IMR-90 (cell line): ENCODE measurements around the gene TOR1AIP2. TPM values are rescaled to one million over a fixed set of nuclear protein-coding genes. Genes with fewer than 3 reads are reported as not detected.

Experiments
- ATAC-seq: fragments of 200-7000 bp; cut with Tn5 transposase; 2 replicates; pipeline ENCODE4 v1.9.1; 2020; ENCODE audit warnings: low read depth, mild to moderate bottlenecking, moderate library complexity
- BruUV-seq: library from RNA; stranded (reverse); fragments of 400-500 nt; replicated peaks from 2 replicates; lab custom pipeline; 2021; lab: Mats Ljungman, UMichigan
- CTCF ChIA-PET: fragments of 300-600 bp; formaldehyde crosslinking; extraction: SDS; loops from one replicate; lab custom pipeline; 2021; ENCODE audit warnings: antibody characterized with exemption; lab: Yijun Ruan, JAX
- POLR2A ChIA-PET: fragments of 300-600 bp; sonication (Branson Sonifier 250); formaldehyde crosslinking; loops from one replicate; lab custom pipeline; 2022; ENCODE audit warnings: antibody characterized with exemption; ENCODE audit not compliant: unreplicated experiment; lab: Charles Lee
- DNase-seq: peaks from one replicate; pipeline ENCODE4 v3.0.0; 2013
- H2AFZ ChIP-seq: replicated peaks from 2 replicates; pipeline ENCODE3; 2013; ENCODE audit warnings: low read length, mild to moderate bottlenecking; ENCODE audit not compliant: poor library complexity
- H2AK5ac ChIP-seq: 2 replicates; pipeline ENCODE4 v1.6.1; 2013; ENCODE audit warnings: low read depth, low read length, inconsistent platforms
- H2AK9ac ChIP-seq: replicated peaks from 2 replicates; pipeline ENCODE3; 2013; ENCODE audit warnings: mild to moderate bottlenecking, low read depth, low read length, moderate library complexity; ENCODE audit not compliant: poor library complexity
- H2BK120ac ChIP-seq: 2 replicates; pipeline ENCODE4 v1.6.1; 2013; ENCODE audit warnings: low read depth, low read length, inconsistent platforms
- H2BK15ac ChIP-seq: 3 replicates; pipeline ENCODE4 v1.6.1; 2013; ENCODE audit warnings: low read depth, low read length, inconsistent platforms
- H2BK20ac ChIP-seq: 2 replicates; pipeline ENCODE4 v1.6.1; 2013; ENCODE audit warnings: low read depth, mild to moderate bottlenecking, inconsistent platforms, low read length, moderate library complexity
- H2BK5ac ChIP-seq: 2 replicates; pipeline ENCODE4 v1.6.1; 2013; ENCODE audit warnings: mild to moderate bottlenecking, low read depth, low read length, inconsistent platforms; ENCODE audit not compliant: poor library complexity, severe bottlenecking
- H3K14ac ChIP-seq: replicated peaks from 2 replicates; pipeline ENCODE4 v1.6.1; 2013; ENCODE audit warnings: low read depth, low read length, inconsistent platforms
- H3K18ac ChIP-seq: 2 replicates; pipeline ENCODE4 v1.6.1; 2013; ENCODE audit warnings: low read depth, low read length, control low read depth
- H3K23ac ChIP-seq: 2 replicates; pipeline ENCODE4 v1.6.1; 2013; ENCODE audit warnings: low read depth, low read length, inconsistent platforms
- H3K27ac ChIP-seq: 2 replicates; pipeline ENCODE4 v1.5.1; 2013; ENCODE audit warnings: mild to moderate bottlenecking, control low read depth, low read length; ENCODE audit not compliant: insufficient read depth
- H3K27me3 ChIP-seq: 2 replicates; pipeline ENCODE4 v1.6.1; 2013; ENCODE audit warnings: low read length; ENCODE audit not compliant: control insufficient read depth, insufficient read depth
- H3K36me3 ChIP-seq: 2 replicates; pipeline ENCODE4 v1.6.1; 2013; ENCODE audit warnings: low read length, mixed read lengths; ENCODE audit not compliant: control insufficient read depth, insufficient read depth
- H3K4ac ChIP-seq: 2 replicates; pipeline ENCODE4 v1.6.1; 2013; ENCODE audit warnings: low read depth, low read length, inconsistent platforms
- H3K4me1 ChIP-seq: 2 replicates; pipeline ENCODE4 v1.6.1; 2013; ENCODE audit warnings: low read length, mixed read lengths; ENCODE audit not compliant: control insufficient read depth, insufficient read depth
- H3K4me2 ChIP-seq: 2 replicates; pipeline ENCODE4 v1.6.1; 2013; ENCODE audit warnings: low read depth, mild to moderate bottlenecking, control low read depth, low read length, moderate library complexity
- H3K4me3 ChIP-seq: 2 replicates; pipeline ENCODE4 v1.5.1; 2013; ENCODE audit warnings: low read depth, mild to moderate bottlenecking, control low read depth, low read length, moderate library complexity; ENCODE audit not compliant: insufficient read depth
- H3K56ac ChIP-seq: 2 replicates; pipeline ENCODE4 v1.6.1; 2013; ENCODE audit warnings: low read length, inconsistent platforms; ENCODE audit not compliant: insufficient read depth; ENCODE audit errors: extremely low read depth
- H3K79me1 ChIP-seq, 2 experiments: 2 replicates each; pipeline ENCODE4 v1.6.1; 2013; ENCODE audit warnings: low read length in 2 of 2, inconsistent platforms in 1 of 2, low read depth in 1 of 2
- H3K9ac ChIP-seq: 2 replicates; pipeline ENCODE4 v1.6.1; 2013; ENCODE audit warnings: low read depth, low read length, control low read depth
- H3K9me1 ChIP-seq: 2 replicates; pipeline ENCODE4 v1.6.1; 2013; ENCODE audit warnings: low read length, inconsistent platforms; ENCODE audit not compliant: insufficient read depth
- H3K9me3 ChIP-seq: 2 replicates; pipeline ENCODE4 v1.6.1; 2013; ENCODE audit warnings: low read length; ENCODE audit not compliant: control insufficient read depth, insufficient read depth
- H4K20me1 ChIP-seq: 2 replicates; pipeline ENCODE4 v1.6.1; 2013; ENCODE audit warnings: low read length, inconsistent platforms; ENCODE audit not compliant: insufficient read depth
- H4K5ac ChIP-seq: 2 replicates; pipeline ENCODE4 v1.6.1; 2013; ENCODE audit warnings: mild to moderate bottlenecking, low read depth, low read length, control low read depth
- H4K8ac ChIP-seq, 2 experiments: 2 replicates each; pipeline ENCODE4 v1.6.1; 2013; ENCODE audit warnings: low read depth in 2 of 2, low read length in 2 of 2, control low read depth in 1 of 2, inconsistent platforms in 1 of 2
- H4K91ac ChIP-seq: 2 replicates; pipeline ENCODE4 v1.6.1; 2013; ENCODE audit warnings: low read depth, low read length, inconsistent platforms; ENCODE audit not compliant: insufficient read depth
- BHLHE40 ChIP-seq: fragments of 150-350 bp; IDR thresholded peaks from 2 replicates; pipeline ENCODE4 v1.6.1; 2016; ENCODE audit warnings: mild to moderate bottlenecking, low read depth, low read length
- CHD1 ChIP-seq: IDR thresholded peaks from 2 replicates; pipeline ENCODE4 v1.6.1; 2012; ENCODE audit warnings: low read depth, low read length, improper control_type of control experiment
- CTCF ChIP-seq: conservative IDR thresholded peaks from 2 replicates; pipeline ENCODE4 v1.5.1; 2012; ENCODE audit warnings: mild to moderate bottlenecking, low read depth, low read length, improper control_type of control experiment
- ELK1 ChIP-seq: fragments of 150-350 bp; IDR thresholded peaks from 2 replicates; pipeline ENCODE4 v1.6.1; 2016; ENCODE audit warnings: low read depth, mild to moderate bottlenecking, low read length, moderate library complexity, borderline replicate concordance
- FOS ChIP-seq: fragments of 150-350 bp; IDR thresholded peaks from 2 replicates; pipeline ENCODE4 v1.6.1; 2016; ENCODE audit warnings: low read depth, low read length
- MAFK ChIP-seq: IDR thresholded peaks from 2 replicates; pipeline ENCODE4 v1.6.1; 2012; ENCODE audit warnings: low read depth, low read length, improper control_type of control experiment
- MAZ ChIP-seq: IDR thresholded peaks from 2 replicates; pipeline ENCODE4 v1.6.1; 2012; ENCODE audit warnings: low read depth, mild to moderate bottlenecking, low read length, improper control_type of control experiment, moderate library complexity, borderline replicate concordance
- MXI1 ChIP-seq: IDR thresholded peaks from 2 replicates; pipeline ENCODE4 v1.6.1; 2012; ENCODE audit warnings: low read depth, mild to moderate bottlenecking, low read length, moderate library complexity, borderline replicate concordance
- NFE2L2 ChIP-seq: fragments of 150-350 bp; IDR thresholded peaks from 2 replicates; pipeline ENCODE4 v1.6.1; 2016; ENCODE audit warnings: low read depth, mild to moderate bottlenecking, low read length
- POLR2A ChIP-seq: IDR thresholded peaks from 2 replicates; pipeline ENCODE4 v1.6.1; 2012; ENCODE audit warnings: mild to moderate bottlenecking, low read depth, low read length
- RAD21 ChIP-seq: IDR thresholded peaks from 2 replicates; pipeline ENCODE4 v1.6.1; 2012; ENCODE audit warnings: low read length, improper control_type of control experiment
- RCOR1 ChIP-seq: IDR thresholded peaks from 2 replicates; pipeline ENCODE4 v1.6.1; 2012; ENCODE audit warnings: mild to moderate bottlenecking, low read length, improper control_type of control experiment; ENCODE audit not compliant: insufficient replicate concordance
- RFX5 ChIP-seq: IDR thresholded peaks from 2 replicates; pipeline ENCODE4 v1.8.0; 2012; ENCODE audit warnings: low read depth, mild to moderate bottlenecking, low read length, moderate library complexity
- SMC3 ChIP-seq: fragments of 150-350 bp; IDR thresholded peaks from 2 replicates; pipeline ENCODE4 v1.6.1; 2016; ENCODE audit warnings: low read depth, mild to moderate bottlenecking, antibody characterized with exemption, low read length, moderate library complexity
- USF2 ChIP-seq: fragments of 150-350 bp; IDR thresholded peaks from 2 replicates; pipeline ENCODE4 v1.6.1; 2017; ENCODE audit warnings: mild to moderate bottlenecking, antibody characterized with exemption, low read length, low read depth
- WGBS, 2 experiments: methylation state at CpG; one replicate each; pipeline versions ENCODE4 v1.1.5 to v1.1.7; 2013; ENCODE audit warnings: missing lambda C conversion rate in 2 of 2; ENCODE audit not compliant: insufficient read length in 1 of 2; ENCODE audit errors: extremely low coverage in 2 of 2; 5-methylcytosine and 5-hydroxymethylcytosine counted together
- dilution Hi-C: fragments of 300-500 bp; cut with HindIII; formaldehyde crosslinking; loops from one replicate; pipeline ENCODE4 v1.14.3; 2018; ENCODE audit warnings: low sequenced_read_pairs; ENCODE audit not compliant: unreplicated experiment
- in situ Hi-C: fragments of 300-500 bp; cut with MboI; formaldehyde crosslinking; loops from 3 replicates; pipeline ENCODE4 v1.14.3; 2019; ENCODE audit warnings: low sequenced_read_pairs, inconsistent platforms, mixed read lengths
- intact Hi-C: fragments of 100-400 bp; cut with micrococcal nuclease; formaldehyde crosslinking; loops from 2 replicates; pipeline ENCODE4 v1.10.0; 2022
- polyA plus RNA-seq, 3 experiments: library from polyadenylated mRNA; depleted of rRNA; stranded (reverse); fragments of >200 nt; gene quantifications; 2 replicates each; pipeline ENCODE4 v1.2.3, GENCODE V29; 2012; ENCODE audit warnings: low replicate concordance in 1 of 3
- total RNA-seq: library from RNA; depleted of rRNA; stranded (reverse); fragments of >200 nt; gene quantifications from 2 replicates; pipeline ENCODE4 v1.2.3, GENCODE V29; 2012

Gene TOR1AIP2
- total and polyA plus RNA-seq, 2 of the 4 experiments (the other 2 are of a cell fraction) = 20.7 to 85.0 TPM

- Histone ChIP-seq H3K27ac (no peak overlapping the region), H4K20me1 (no peaks in the 10 kb centered on the region), H4K8ac (no peak overlapping the region), H3K9me3 (no peaks in the 10 kb centered on the region), H3K4me2 (no peak overlapping the region), H3K23ac (no peak overlapping the region), H4K5ac (no peak overlapping the region), H2AK5ac (no peak overlapping the region), H3K4ac (no peak overlapping the region), H3K79me1 (peaks cover 6 to 9% of the 10 kb centered on the region in 2 experiments; a peak in 2 of 4 replicates), H3K36me3 (peaks cover 23% of the 10 kb centered on the region), H3K4me1 (no peaks in the 10 kb centered on the region), H2AFZ (no peak overlapping the region), H3K56ac (no peak overlapping the region), H4K91ac (no peak overlapping the region), H3K9ac (no peak overlapping the region), H3K4me3 (no peak overlapping the region), H3K9me1 (no peaks in the 10 kb centered on the region), H2BK15ac (no peak overlapping the region), H2BK120ac (no peak overlapping the region), H2AK9ac (no peak overlapping the region), H2BK20ac (no peak overlapping the region), H3K18ac (no peak overlapping the region), H3K27me3 (no peaks in the 10 kb centered on the region), H3K14ac (no peak overlapping the region), H2BK5ac (no peak overlapping the region)
- in situ Hi-C loops (loop anchor here (25.0 kb wide), 1 partner anchor 556 kb away; no protein-coding TSS in a partner anchor), dilution Hi-C loops (no loop called here), intact Hi-C loops (no loop called here)
- no TSS peak for BruUV-seq
- ChIA-PET CTCF (no interaction called here), POLR2A (no interaction called here)
- WGBS, 2 experiments = no CpG with 5 or more reads among the region's 2 CpGs
- DNase-seq = no peak
- no peak for ATAC-seq
- TF ChIP-seq CTCF (no peak), POLR2A (no peak), RCOR1 (no peak), CHD1 (no peak), FOS (no peak), MAZ (no peak), ELK1 (no peak), MXI1 (no peak), RAD21 (no peak), USF2 (no peak), NFE2L2 (no peak), RFX5 (no peak), MAFK (no peak), BHLHE40 (no peak), SMC3 (no peak)
These were observed 21.3 kb downstream of the TOR1AIP2 start for GRCh38 chr1:179856296-179856695.
